ENCODE measurements around the gene RBM47.

DNA sequence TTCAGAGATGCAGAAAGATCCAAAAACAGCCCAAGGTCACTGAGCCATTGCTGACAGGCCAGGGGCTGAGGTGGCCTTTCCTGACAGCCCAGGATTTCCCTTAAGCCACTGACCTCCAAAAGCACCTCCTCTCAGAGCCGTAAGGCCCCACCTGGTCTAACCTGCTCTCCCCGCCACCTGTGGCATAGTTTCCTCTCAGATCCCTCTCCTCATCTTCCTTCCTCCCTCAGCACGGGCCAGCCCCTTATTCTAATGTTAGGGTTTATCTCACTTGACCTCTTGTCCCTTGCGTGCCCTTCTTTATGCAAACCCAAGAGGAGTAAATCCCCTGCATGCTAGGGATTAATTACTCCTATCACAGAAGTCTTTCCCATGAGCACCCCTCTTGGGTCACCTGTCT, 113.0 kb downstream of the RBM47 start:
- no peak for TF ChIP-seq EZH2 (IDR thresholded peaks at IDR 0.05; ENCODE audit: borderline replicate concordance, low read depth, low read length, poor library complexity, severe bottlenecking)
- TF ChIP-seq, protein P1, sequence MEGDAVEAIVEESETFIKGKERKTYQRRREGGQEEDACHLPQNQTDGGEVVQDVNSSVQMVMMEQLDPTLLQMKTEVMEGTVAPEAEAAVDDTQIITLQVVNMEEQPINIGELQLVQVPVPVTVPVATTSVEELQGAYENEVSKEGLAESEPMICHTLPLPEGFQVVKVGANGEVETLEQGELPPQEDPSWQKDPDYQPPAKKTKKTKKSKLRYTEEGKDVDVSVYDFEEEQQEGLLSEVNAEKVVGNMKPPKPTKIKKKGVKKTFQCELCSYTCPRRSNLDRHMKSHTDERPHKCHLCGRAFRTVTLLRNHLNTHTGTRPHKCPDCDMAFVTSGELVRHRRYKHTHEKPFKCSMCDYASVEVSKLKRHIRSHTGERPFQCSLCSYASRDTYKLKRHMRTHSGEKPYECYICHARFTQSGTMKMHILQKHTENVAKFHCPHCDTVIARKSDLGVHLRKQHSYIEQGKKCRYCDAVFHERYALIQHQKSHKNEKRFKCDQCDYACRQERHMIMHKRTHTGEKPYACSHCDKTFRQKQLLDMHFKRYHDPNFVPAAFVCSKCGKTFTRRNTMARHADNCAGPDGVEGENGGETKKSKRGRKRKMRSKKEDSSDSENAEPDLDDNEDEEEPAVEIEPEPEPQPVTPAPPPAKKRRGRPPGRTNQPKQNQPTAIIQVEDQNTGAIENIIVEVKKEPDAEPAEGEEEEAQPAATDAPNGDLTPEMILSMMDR (conservative IDR thresholded peaks at IDR 0.05; ENCODE audit: low read depth, low read length) = no peak
